Thoracic aorta (tissue), 2 donors: Measurements from ENCODE around the gene PLEKHN1. TPM values are rescaled to one million over a fixed set of nuclear protein-coding genes. Genes with fewer than 3 reads are reported as not detected.
A peak's percentile ranks its signal among the peaks of the same experiment; 100 is the strongest.

Experiments used
- ATAC-seq: fragments of 150-250 bp; one replicate; pipeline ENCODE4 v1.8.0; 2017; ENCODE audit warnings: low read depth; ENCODE audit not compliant: insufficient number of reproducible peaks, low FRiP score
- DNase-seq: peaks from one replicate; pipeline ENCODE4 v3.0.0-alpha.2; 2020; ENCODE audit warnings: low spot score
- H3K27ac ChIP-seq, 2 donors: fragments of 200-600 bp; sonication (generic); 1 replicate in 1 of 2; 2 replicates in 1 of 2; pipeline ENCODE4 v1.5.1; 2016; ENCODE audit warnings: mild to moderate bottlenecking in 2 of 2, moderate library complexity in 2 of 2
- H3K27me3 ChIP-seq: fragments of 200-600 bp; sonication (generic); replicated peaks from 2 replicates; pipeline ENCODE4 v1.6.0; 2016; ENCODE audit warnings: mild to moderate bottlenecking; ENCODE audit not compliant: insufficient read depth
- H3K36me3 ChIP-seq: fragments of 200-600 bp; sonication (generic); one replicate; pipeline ENCODE4 v1.5.1; 2016
- H3K4me1 ChIP-seq, 2 donors: fragments of 200-600 bp; sonication (generic); 1 replicate in 1 of 2; 2 replicates in 1 of 2; pipeline versions ENCODE4 v1.5.1 to v1.6.0; 2016; ENCODE audit warnings: low read depth in 2 of 2, mild to moderate bottlenecking in 1 of 2; ENCODE audit not compliant: control insufficient read depth in 1 of 2
- H3K4me3 ChIP-seq: fragments of 200-600 bp; sonication (generic); 2 replicates; pipeline ENCODE4 v1.5.1; 2016; ENCODE audit warnings: mild to moderate bottlenecking
- H3K9me3 ChIP-seq: fragments of 200-600 bp; sonication (generic); 2 replicates; pipeline ENCODE4 v1.5.1; 2016
- total RNA-seq, 2 donors: library from RNA; depleted of rRNA; stranded (reverse); fragments of >200 nt; gene quantifications; one replicate each; pipeline versions ENCODE4 v1.1.0 to v1.2.3, GENCODE V29; 2016
- TF ChIP-seq, protein P1 (sequence below): fragments of 200-600 bp; sonication (generic); IDR thresholded peaks from one replicate; pipeline ENCODE4 v1.5.1; 2019; ENCODE audit warnings: antibody characterized with exemption

Gene PLEKHN1
- total RNA-seq, 2 donors from 2014 or later: 0.27 TPM; not detected in 1

- TF ChIP-seq, protein P1, sequence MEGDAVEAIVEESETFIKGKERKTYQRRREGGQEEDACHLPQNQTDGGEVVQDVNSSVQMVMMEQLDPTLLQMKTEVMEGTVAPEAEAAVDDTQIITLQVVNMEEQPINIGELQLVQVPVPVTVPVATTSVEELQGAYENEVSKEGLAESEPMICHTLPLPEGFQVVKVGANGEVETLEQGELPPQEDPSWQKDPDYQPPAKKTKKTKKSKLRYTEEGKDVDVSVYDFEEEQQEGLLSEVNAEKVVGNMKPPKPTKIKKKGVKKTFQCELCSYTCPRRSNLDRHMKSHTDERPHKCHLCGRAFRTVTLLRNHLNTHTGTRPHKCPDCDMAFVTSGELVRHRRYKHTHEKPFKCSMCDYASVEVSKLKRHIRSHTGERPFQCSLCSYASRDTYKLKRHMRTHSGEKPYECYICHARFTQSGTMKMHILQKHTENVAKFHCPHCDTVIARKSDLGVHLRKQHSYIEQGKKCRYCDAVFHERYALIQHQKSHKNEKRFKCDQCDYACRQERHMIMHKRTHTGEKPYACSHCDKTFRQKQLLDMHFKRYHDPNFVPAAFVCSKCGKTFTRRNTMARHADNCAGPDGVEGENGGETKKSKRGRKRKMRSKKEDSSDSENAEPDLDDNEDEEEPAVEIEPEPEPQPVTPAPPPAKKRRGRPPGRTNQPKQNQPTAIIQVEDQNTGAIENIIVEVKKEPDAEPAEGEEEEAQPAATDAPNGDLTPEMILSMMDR: no peak
- H3K4me1 ChIP-seq: peaks cover 8 to 47% of the 10 kb centered on the region in 2 donors
- no peaks in the 10 kb centered on the region for H3K36me3 ChIP-seq
- H3K27ac ChIP-seq: no peak within 1 kb of the TSS
- peak within 1 kb of the TSS; percentile 65 for H3K4me3 ChIP-seq
- H3K27me3 ChIP-seq: no peaks in the 10 kb centered on the region
- ATAC-seq (peak; percentile 33), DNase-seq (peak; percentile 43)
- H3K9me3 ChIP-seq: no peaks in the 10 kb centered on the region
These were observed 42.9 kb upstream of the PLEKHN1 start, which contains the start of gene SAMD11 for GRCh38 chr1:923131-923990. Gene SAMD11 (plus strand): TSS chr1:923923. CDS start chr1:924432, 509 bp downstream.

- Histone ChIP-seq H3K27ac (no peak overlapping the region), H3K9me3 (no peaks in the 10 kb centered on the region), H3K4me3 (peak overlapping the region; percentile 65), H3K27me3 (no peaks in the 10 kb centered on the region), H3K36me3 (no peaks in the 10 kb centered on the region), H3K4me1 (peaks cover 8 to 47% of the 10 kb centered on the region in 2 donors)
- ATAC-seq (no peak), DNase-seq (no peak)
- TF ChIP-seq, protein P1: no peak
These were observed 42.2 kb upstream of the PLEKHN1 start for GRCh38 chr1:923991-924655.

- Histone ChIP-seq H3K36me3 (no peaks in the 10 kb centered on the region), H3K9me3 (no peaks in the 10 kb centered on the region), H3K27me3 (no peaks in the 10 kb centered on the region), H3K4me1 (peaks cover 8 to 47% of the 10 kb centered on the region in 2 donors), H3K27ac (no peak overlapping the region), H3K4me3 (peak overlapping the region; percentile 65)
- DNase-seq (no peak), ATAC-seq (no peak)
- TF ChIP-seq, protein P1: no peak
These were observed 41.4 kb upstream of the PLEKHN1 start for GRCh38 chr1:924656-925560.

- DNase-seq: no peak
- peaks cover 6 to 39% of the 10 kb centered on the region in 2 donors for H3K4me1 ChIP-seq
- no peak for ATAC-seq
These were observed 40.5 kb upstream of the PLEKHN1 start for GRCh38 chr1:925561-926421.

More at GRCh38 chr1:925561-926421, 40.5 kb upstream of the PLEKHN1 start:
- Histone ChIP-seq H3K27me3 (no peaks in the 10 kb centered on the region), H3K36me3 (no peaks in the 10 kb centered on the region), H3K4me3 (peak overlapping the region; percentile 65), H3K27ac (no peak overlapping the region), H3K9me3 (no peaks in the 10 kb centered on the region)
- TF ChIP-seq, protein P1: no peak
